ENCODE measurements around the gene IMP4. TPM values are rescaled to one million over a fixed set of nuclear protein-coding genes. Genes with fewer than 3 reads are reported as not detected.

Gene IMP4
- polyA plus RNA-seq, 12 donors: 34.0 to 60.2 (median 38.5) TPM; not detected in 1

DNA sequence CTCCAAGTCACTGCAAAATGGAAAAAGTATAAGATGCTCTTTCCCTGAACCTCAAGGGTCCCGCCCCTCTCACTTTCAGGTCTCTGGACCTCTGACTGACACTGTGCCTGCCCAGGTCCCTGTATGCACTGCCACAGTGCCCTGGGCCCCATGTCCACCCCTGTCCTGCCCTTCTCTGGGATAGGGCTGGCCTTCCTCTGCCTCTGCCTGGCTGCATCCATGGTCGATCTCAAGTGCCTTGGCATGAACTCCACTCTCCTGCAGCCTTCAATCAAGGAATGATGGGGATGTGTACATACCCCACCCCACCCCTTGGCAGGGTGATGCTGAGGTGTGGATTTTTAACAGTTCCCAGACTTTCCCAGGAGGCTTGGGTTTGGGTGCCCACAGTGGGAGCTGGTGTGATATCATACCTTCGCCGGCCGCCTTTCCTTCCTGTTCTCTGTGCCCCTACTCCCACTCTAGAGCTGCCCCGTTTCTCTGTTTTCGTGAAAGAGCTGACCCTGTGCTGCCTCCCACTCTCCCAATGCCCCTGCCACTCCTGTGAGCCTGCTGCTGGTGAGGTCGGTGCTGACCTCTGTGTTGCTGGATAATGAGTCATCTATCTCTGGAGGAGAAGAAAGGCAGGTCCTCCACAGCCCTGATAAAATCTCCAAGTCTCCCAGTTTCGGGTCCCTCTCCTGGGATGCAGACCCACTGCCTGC is 32.0 kb downstream of the IMP4 start:
- no peak for DNase-seq

- no peak for DNase-seq
These were observed 32.9 kb downstream of the IMP4 start for GRCh38 chr2:130375291-130376266.

DNA sequence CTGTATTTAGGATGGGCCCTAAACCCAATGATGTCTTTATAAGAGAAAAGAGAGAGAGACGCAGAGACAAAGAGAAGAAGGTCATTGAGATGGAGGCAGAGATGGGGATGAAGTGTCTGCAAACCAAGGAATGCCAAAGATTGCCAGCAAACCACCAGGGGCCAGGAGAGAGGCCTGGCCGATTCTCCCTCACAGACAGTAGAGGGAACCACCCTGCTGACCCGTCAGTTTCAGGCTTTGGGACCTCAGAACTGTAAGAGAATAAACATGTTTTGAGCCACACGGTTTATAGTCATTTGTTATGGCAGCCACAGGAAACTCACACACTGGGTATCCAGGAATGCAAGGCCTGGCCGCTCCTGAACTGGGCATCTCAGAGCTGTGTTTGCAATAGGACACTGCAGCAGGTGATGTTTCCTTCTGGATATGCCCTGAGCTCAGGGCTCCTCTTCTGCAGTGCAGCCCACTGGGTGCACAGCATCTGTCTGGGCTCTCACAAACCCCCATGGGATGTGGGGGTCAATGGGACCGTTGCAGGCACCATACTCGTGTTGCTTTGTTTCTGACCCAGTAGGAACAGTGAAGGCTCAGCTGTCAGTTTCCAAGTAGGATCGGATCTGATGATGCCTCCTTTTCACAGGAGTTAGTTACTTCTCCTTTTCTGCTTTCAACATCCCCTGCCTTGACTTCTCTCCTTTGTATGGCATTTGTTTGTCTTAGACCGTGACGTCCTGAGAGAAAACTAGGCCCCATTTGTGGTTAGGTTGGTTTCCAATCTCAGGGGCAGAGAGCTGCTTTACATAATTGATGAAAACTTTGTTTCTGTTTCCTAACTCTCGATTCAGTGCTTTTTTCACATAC is 34.0 kb downstream of the IMP4 start:
- DNase-seq: no peak

- no peak for DNase-seq
These were observed 34.8 kb downstream of the IMP4 start for GRCh38 chr2:130377491-130377890.

GRCh38 chr2:130378206-130378897 is 35.7 kb downstream of the IMP4 start:
- DNase-seq: no peak

DNA sequence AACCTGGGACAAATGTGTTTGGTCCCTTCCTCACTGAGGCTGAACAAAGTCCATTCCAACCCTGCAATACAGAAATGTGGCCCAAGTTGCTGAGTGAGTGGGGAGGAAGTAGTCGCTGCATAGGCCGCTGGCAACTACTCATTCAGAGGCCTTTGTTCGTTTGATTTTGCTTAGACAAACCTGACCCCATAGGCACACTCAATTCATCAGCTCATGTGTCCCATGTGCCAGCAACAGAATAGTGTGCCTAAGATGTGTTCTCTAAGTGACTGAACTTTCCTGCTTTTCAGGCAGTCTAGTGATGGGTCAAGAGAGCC is 36.2 kb downstream of the IMP4 start:
- DNase-seq: no peak

DNA sequence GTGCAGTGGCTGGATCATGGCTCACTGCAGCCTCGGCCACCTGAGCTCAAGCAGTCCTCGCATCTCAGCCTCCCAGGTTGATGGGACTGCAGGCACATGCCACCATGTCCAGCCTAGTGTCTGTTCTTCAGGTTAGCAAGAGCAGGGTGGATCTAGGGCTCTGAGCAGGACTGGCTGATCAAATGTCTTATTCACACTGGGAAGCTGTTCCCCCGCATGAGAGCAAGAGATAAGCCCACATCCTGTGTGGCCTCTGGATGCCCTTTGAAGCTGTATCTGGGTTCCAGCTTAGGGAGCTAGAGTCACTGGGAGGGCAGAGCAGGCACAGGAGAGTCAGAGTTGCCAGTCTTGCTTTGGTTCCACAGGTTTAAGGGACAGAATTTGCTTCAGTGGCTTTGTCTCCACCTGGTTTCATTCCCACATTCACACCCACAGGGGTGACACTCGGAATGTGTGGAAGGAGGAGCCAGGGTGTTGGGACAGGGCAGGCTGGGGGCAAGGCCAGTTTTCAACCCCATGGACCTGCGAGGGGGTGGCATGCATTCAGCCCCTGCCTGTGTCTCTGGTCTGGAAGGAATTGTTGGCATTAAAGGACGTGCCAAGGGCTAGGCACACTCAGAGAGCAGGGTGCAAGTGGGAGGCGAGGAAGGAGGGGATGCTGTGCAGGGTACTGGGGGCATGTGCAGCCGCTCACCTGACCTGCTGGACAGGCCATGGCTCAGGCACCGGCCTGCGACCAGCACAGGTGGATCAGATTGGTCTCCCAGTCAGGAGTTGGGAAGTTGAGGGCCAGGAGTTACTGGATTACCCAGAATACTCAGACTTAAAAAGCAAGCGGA is 37.6 kb downstream of the IMP4 start:
- no peak for DNase-seq

GRCh38 chr2:130381145-130381544 is 38.4 kb downstream of the IMP4 start:
- no peak for DNase-seq

- DNase-seq: no peak
These were observed 38.9 kb downstream of the IMP4 start for GRCh38 chr2:130381619-130382018.

- DNase-seq: no peak
These were observed 39.7 kb downstream of the IMP4 start for GRCh38 chr2:130382313-130382917.

DNA sequence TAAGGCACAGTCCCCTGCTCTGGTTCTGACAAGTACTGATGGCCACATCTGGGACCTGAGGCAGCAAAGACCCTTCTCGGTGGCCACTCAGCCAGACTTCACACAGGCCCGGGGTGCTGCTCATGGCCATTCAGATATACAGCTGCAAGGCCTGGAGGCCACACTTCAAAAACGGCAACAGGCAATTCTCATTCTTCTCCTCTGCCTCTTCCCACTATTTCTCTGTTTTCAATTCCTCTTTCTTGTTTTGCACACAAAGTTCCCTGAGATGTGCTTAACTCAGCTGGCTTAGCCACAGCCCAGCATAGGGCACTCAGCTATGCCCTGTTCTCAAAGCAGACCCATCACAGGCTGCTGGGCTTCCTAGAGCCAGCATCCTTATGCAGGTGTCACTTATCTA is 43.0 kb downstream of the IMP4 start:
- no peak for DNase-seq

- DNase-seq: no peak
These were observed 44.3 kb downstream of the IMP4 start for GRCh38 chr2:130387071-130387400.

- DNase-seq: no peak
These were observed 45.1 kb downstream of the IMP4 start for GRCh38 chr2:130387804-130388203.

DNA sequence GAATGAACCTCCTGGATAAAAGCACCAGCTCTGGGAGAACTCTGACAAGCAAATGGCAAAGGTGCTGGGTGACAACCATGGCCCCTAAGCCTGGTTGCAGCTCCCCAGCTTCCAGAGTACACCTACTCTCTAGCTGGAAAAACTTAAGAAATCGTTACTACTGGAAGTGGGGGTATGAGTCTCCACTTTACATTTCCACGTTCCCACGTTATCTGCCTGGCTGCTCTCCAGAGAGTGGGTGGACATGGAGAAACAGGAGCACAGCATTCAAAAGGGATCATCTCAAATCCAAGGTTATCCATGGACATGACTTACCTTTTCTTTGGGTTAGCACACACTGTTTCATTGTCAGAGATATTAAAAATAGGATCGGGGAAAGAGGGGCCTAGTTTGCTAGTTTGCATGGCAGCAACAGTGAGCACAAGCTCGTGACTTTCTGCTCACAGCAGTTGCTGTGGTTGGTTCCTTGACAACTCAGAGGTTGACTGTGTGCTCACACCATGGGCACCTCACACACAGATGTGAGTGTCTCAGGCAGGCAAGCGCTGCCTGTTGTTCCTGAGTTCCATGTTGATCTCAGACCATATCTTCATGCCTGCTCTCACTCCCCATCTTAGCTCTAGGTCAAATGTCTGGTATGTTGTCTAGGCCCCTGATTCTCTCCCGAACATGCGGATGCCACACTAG is 45.7 kb downstream of the IMP4 start:
- DNase-seq: no peak

DNA sequence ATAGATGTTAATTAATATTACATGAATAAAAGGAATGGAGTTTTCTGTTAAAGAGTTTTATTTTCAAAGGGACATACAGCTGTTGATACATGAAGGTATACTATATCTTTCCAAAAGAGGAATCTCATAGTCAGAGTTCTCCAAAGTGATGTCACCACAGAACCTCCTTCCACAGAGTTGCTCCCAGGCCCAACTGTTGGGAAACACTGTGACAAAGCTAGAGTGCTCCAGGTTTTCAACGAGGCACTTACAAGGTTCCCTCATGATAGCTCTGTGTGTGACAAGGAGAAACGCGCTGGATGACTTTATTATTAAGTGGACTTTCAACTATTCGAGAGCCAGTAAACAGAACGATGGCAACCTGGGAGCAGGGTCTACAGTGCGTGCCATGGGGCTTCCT is 46.7 kb downstream of the IMP4 start:
- no peak for DNase-seq

DNA sequence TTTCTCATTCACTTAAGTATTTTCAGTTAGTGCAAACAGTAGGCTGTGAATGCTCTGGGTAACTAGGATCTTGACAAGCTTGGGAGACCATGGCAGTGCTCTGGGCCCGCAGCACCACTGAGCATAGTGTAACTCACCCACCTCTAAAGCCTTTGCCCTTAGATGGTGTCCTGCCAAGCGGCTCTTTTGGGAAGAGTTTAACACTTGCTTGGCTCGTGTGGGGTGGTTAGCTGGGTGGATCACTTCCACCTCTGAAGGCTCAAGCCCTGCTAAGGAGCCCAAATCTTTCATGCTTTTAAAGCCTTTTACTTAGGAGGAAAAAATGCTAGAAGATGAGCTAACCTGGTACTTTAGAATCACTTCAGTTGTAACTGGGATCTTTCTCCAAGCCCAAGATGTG is 47.1 kb downstream of the IMP4 start:
- no peak for DNase-seq

GRCh38 chr2:130390460-130391057 is 47.9 kb downstream of the IMP4 start:
- DNase-seq: no peak

- peak; percentile 84 for DNase-seq
These were observed 48.6 kb downstream of the IMP4 start for GRCh38 chr2:130391058-130391871.
